GM23338 (cell line): Measurements from ENCODE around the gene TRIM37. TPM values are rescaled to one million over a fixed set of nuclear protein-coding genes. Genes with fewer than 3 reads are reported as not detected.

ENCODE experiments used
- ATAC-seq: fragments of 200-7000 bp; cut with Tn5 transposase; 3 replicates; pipeline ENCODE4 v1.9.1; 2020
- DNase-seq: peaks from one replicate; pipeline ENCODE4 v3.0.0-alpha.2; 2015; ENCODE audit warnings: low spot score
- H2AFZ ChIP-seq: fragments of 200-600 bp; sonication (generic); 2 replicates; pipeline ENCODE4 v1.8.0; 2016; ENCODE audit warnings: antibody characterized with exemption, mild to moderate bottlenecking, moderate library complexity
- H3F3A ChIP-seq: fragments of 200-600 bp; sonication (generic); replicated peaks from 2 replicates; pipeline ENCODE4 v1.8.0; 2017; ENCODE audit warnings: antibody characterized with exemption, mixed run types, low read depth
- H3K27ac ChIP-seq: fragments of 200-600 bp; sonication (generic); 2 replicates; pipeline ENCODE4 v1.6.1; 2016; ENCODE audit warnings: low read depth
- H3K27me3 ChIP-seq: fragments of 200-600 bp; sonication (generic); 2 replicates; pipeline ENCODE4 v1.8.0; 2016; ENCODE audit warnings: mild to moderate bottlenecking, mixed run types, moderate library complexity; ENCODE audit not compliant: insufficient read depth
- H3K36me3 ChIP-seq: fragments of 200-600 bp; sonication (generic); 2 replicates; pipeline ENCODE4 v1.8.0; 2016; ENCODE audit warnings: mild to moderate bottlenecking; ENCODE audit not compliant: insufficient read depth
- H3K4me1 ChIP-seq: fragments of 200-600 bp; sonication (generic); 2 replicates; pipeline ENCODE4 v1.8.0; 2016; ENCODE audit warnings: mild to moderate bottlenecking, moderate library complexity; ENCODE audit not compliant: insufficient read depth
- H3K4me2 ChIP-seq: fragments of 200-600 bp; sonication (generic); 2 replicates; pipeline ENCODE4 v1.7.1; 2017; ENCODE audit warnings: mixed run types
- H3K4me3 ChIP-seq: fragments of 200-600 bp; sonication (generic); 2 replicates; pipeline ENCODE4 v1.6.1; 2016; ENCODE audit warnings: mixed run types
- H3K79me2 ChIP-seq: fragments of 200-600 bp; sonication (generic); replicated peaks from 2 replicates; pipeline ENCODE4 v1.8.0; 2017; ENCODE audit warnings: mild to moderate bottlenecking; ENCODE audit not compliant: insufficient read depth
- H3K9me2 ChIP-seq: fragments of 200-600 bp; sonication (generic); 2 replicates; pipeline ENCODE4 v1.8.0; 2017; ENCODE audit not compliant: insufficient read depth
- H4K20me1 ChIP-seq: fragments of 200-600 bp; sonication (generic); replicated peaks from 2 replicates; pipeline ENCODE4 v1.8.0; 2017; ENCODE audit warnings: mild to moderate bottlenecking; ENCODE audit not compliant: insufficient read depth
- H3K27ac Mint-ChIP-seq: 2 replicates; pipeline ENCODE4 v1.8.0; 2020; ENCODE audit warnings: inconsistent platforms, mild to moderate bottlenecking, moderate library complexity, mixed read lengths
- H3K27me3 Mint-ChIP-seq: 3 replicates; pipeline ENCODE4 v1.8.0; 2022; ENCODE audit warnings: low read depth, mild to moderate bottlenecking, moderate library complexity, mixed read lengths, inconsistent platforms; ENCODE audit not compliant: insufficient read depth, poor library complexity
- H3K36me3 Mint-ChIP-seq: 3 replicates; pipeline ENCODE4 v1.8.0; 2021; ENCODE audit warnings: low read depth, mild to moderate bottlenecking, inconsistent platforms, moderate library complexity, mixed read lengths
- H3K4me1 Mint-ChIP-seq: 3 replicates; pipeline ENCODE4 v1.8.0; 2020; ENCODE audit warnings: mild to moderate bottlenecking, inconsistent platforms, mixed read lengths
- H3K4me3 Mint-ChIP-seq: 3 replicates; pipeline ENCODE4 v1.8.0; 2021; ENCODE audit warnings: moderate library complexity, mild to moderate bottlenecking, inconsistent platforms, mixed read lengths
- H3K9me3 Mint-ChIP-seq: 3 replicates; pipeline ENCODE4 v1.8.0; 2020; ENCODE audit warnings: moderate library complexity, mild to moderate bottlenecking, inconsistent platforms, mixed read lengths
- CTCF ChIP-seq, 2 experiments: fragments of 200-600 bp in 1 of 2; sonication (generic) in 1 of 2; conservative IDR thresholded peaks; 2 replicates each; pipeline versions ENCODE4 v1.5.1 to v1.6.1; 2016 to 2017; ENCODE audit warnings: antibody characterized with exemption in 2 of 2, low read depth in 2 of 2, mild to moderate bottlenecking in 2 of 2, moderate library complexity in 1 of 2
- ETS1 ChIP-seq: IDR thresholded peaks from 2 replicates; pipeline ENCODE4 v1.6.1; 2016; ENCODE audit warnings: antibody characterized with exemption
- EZH2phosphoT487 ChIP-seq: fragments of 200-600 bp; sonication (generic); IDR thresholded peaks from one replicate; pipeline ENCODE4 v1.8.1; 2018; ENCODE audit warnings: antibody characterized with exemption; ENCODE audit not compliant: unreplicated experiment
- NANOG ChIP-seq: IDR thresholded peaks from 2 replicates; pipeline ENCODE4 v1.6.1; 2016; ENCODE audit warnings: antibody characterized with exemption, borderline replicate concordance
- REST ChIP-seq: IDR thresholded peaks from one replicate; pipeline ENCODE4 v1.6.1; 2018; ENCODE audit warnings: antibody characterized with exemption; ENCODE audit not compliant: unreplicated experiment
- ZNF462 ChIP-seq: fragments of 250-450 bp; sonication (Bioruptor Pico); IDR thresholded peaks from 2 replicates; pipeline ENCODE4 v1.5.0; 2020; ENCODE audit warnings: mild to moderate bottlenecking, moderate library complexity
- polyA plus RNA-seq: library from polyadenylated mRNA; unstranded; fragments of >200 nt; fragmentation: Nextera tagmentation; extraction: Ambion mirVana; gene quantifications from 2 replicates; pipeline ENCODE4 v1.2.1, GENCODE V29; 2016
- total RNA-seq: library from RNA; depleted of rRNA; stranded (reverse); fragments of >200 nt; shearing (Covaris generic); gene quantifications from 2 replicates; pipeline ENCODE4 v1.2.3, GENCODE V29; 2014

TRIM37 gene
- total and polyA plus RNA-seq, 2 experiments from 2014 or later: 61.1 to 71.2 TPM

- Mint-ChIP-seq H3K27me3 (peaks cover 1% of the 10 kb centered on the region), H3K27ac (no peak overlapping the region), H3K9me3 (no peaks in the 10 kb centered on the region), H3K36me3 (peaks cover 46% of the 10 kb centered on the region), H3K4me1 (no peaks in the 10 kb centered on the region), H3K4me3 (no peak overlapping the region)
- peaks cover 25% of the 10 kb centered on the region for H3K36me3 ChIP-seq
- H3K79me2 ChIP-seq: no peaks in the 10 kb centered on the region
- H2AFZ ChIP-seq: no peak overlapping the region
- no peak overlapping the region for H3K27ac ChIP-seq
- no peaks in the 10 kb centered on the region for H3F3A ChIP-seq
- H3K4me2 ChIP-seq: no peak overlapping the region
- H3K9me2 ChIP-seq: no peaks in the 10 kb centered on the region
- no peaks in the 10 kb centered on the region for H3K4me1 ChIP-seq
- no peak overlapping the region for H3K4me3 ChIP-seq
- ATAC-seq (no peak), DNase-seq (no peak)
- H4K20me1 ChIP-seq: no peaks in the 10 kb centered on the region; the same call in 1 of the 2 replicates
- no peaks in the 10 kb centered on the region for H3K27me3 ChIP-seq
- TF ChIP-seq NANOG (no peak), ZNF462 (CRISPR knock-in tag) (no peak), EZH2phosphoT487 (no peak), REST (no peak), ETS1 (no peak), CTCF (conservative IDR thresholded peaks at IDR 0.05; ENCODE audit: low read depth in 2 of 2) (no peak)
Observed at GRCh38 chr17:59037960-59038359, 68.7 kb downstream of the TRIM37 start.
